Activated CD4-positive, alpha-beta T cell treated with anti-CD3 and anti-CD28 coated beads, Interleukin-2, amount 50 U/mL, for 1 hour (primary cell): Measurements from ENCODE around the gene KDM1B.
A peak's percentile ranks its signal among the peaks of the same experiment; 100 is the strongest.
"Not testable (repeated sequence)": the region's sequence is repeated elsewhere in the genome, so short reads cannot be mapped to it uniquely, and the experiment has no call there.

Experiments used
- DNase-seq: peaks from one replicate; pipeline ENCODE4 v3.0.0-alpha.2; 2020

KDM1B gene

GRCh38 chr6:18155150-18155863, at the start of gene KDM1B:
TSS of gene KDM1B (plus strand) at chr6:18155422. CDS start at chr6:18159896, 4,474 bp downstream.
- DNase-seq = peak; percentile 98

GRCh38 chr6:18107061-18107460, 48.2 kb upstream of the KDM1B start:
- no peak for DNase-seq

- DNase-seq = no peak
Observed at GRCh38 chr6:18110162-18110561, 45.1 kb upstream of the KDM1B start.

- no peak for DNase-seq
Observed at GRCh38 chr6:18115356-18115755, 39.9 kb upstream of the KDM1B start.

- DNase-seq = no peak
Observed at GRCh38 chr6:18117136-18117535, 38.1 kb upstream of the KDM1B start.

GRCh38 chr6:18118330-18118729, 36.9 kb upstream of the KDM1B start:
- no peak for DNase-seq

GRCh38 chr6:18119236-18119635, 36.0 kb upstream of the KDM1B start:
- DNase-seq = no peak

GRCh38 chr6:18121580-18122127, 33.6 kb upstream of the KDM1B start:
- no peak for DNase-seq

GRCh38 chr6:18122128-18123093, 32.8 kb upstream of the KDM1B start, which contains the start of gene NHLRC1:
TSS of gene NHLRC1 (minus strand) at chr6:18122677. CDS start at chr6:18122606, 71 bp downstream.
- DNase-seq = peak; percentile 66

GRCh38 chr6:18126121-18126520, 29.1 kb upstream of the KDM1B start:
- no peak for DNase-seq

GRCh38 chr6:18132346-18132745, 22.9 kb upstream of the KDM1B start:
- DNase-seq = no peak

GRCh38 chr6:18135171-18135570, 20.1 kb upstream of the KDM1B start:
- DNase-seq = no peak

GRCh38 chr6:18136260-18136659, 19.0 kb upstream of the KDM1B start:
- no peak for DNase-seq

GRCh38 chr6:18138906-18139305, 16.3 kb upstream of the KDM1B start:
- DNase-seq = no peak

- DNase-seq = no peak
Observed at GRCh38 chr6:18139935-18140621, 15.1 kb upstream of the KDM1B start.

GRCh38 chr6:18141805-18142590, 13.2 kb upstream of the KDM1B start:
- DNase-seq = no peak

- no peak for DNase-seq
Observed at GRCh38 chr6:18142591-18142861, 12.7 kb upstream of the KDM1B start.

GRCh38 chr6:18147160-18147559, 8.1 kb upstream of the KDM1B start:
- no peak for DNase-seq

GRCh38 chr6:18147616-18148015, 7.6 kb upstream of the KDM1B start:
- no peak for DNase-seq

GRCh38 chr6:18148304-18149025, 6.8 kb upstream of the KDM1B start:
- no peak for DNase-seq

GRCh38 chr6:18151391-18151790, 3.8 kb upstream of the KDM1B start:
- DNase-seq = not testable (repeated sequence)

GRCh38 chr6:18151801-18152200, 3.4 kb upstream of the KDM1B start:
- no peak for DNase-seq
